Omental fat pad (tissue), 4 donors: ENCODE results near the gene AHSG. TPM values are rescaled to one million over a fixed set of nuclear protein-coding genes. Genes with fewer than 3 reads are reported as not detected.

ENCODE experiments used
- ATAC-seq: fragments of 150-250 bp; one replicate; pipeline ENCODE4 v1.9.1; 2016; ENCODE audit warnings: mild to moderate bottlenecking, moderate library complexity; ENCODE audit not compliant: low FRiP score
- DNase-seq: peaks from one replicate; pipeline ENCODE4 v3.0.0-alpha.2; 2019; ENCODE audit warnings: low spot score
- small RNA-seq: library from RNA; depleted of rRNA; stranded (forward); fragments of <200 nt; gene quantifications from one replicate; pipeline ENCODE3, GENCODE V24; 2016
- total RNA-seq, 4 donors: library from RNA; depleted of rRNA; stranded (reverse); fragments of >200 nt; gene quantifications; one replicate each; pipeline ENCODE4 v1.1.0, GENCODE V29; 2016
- TF ChIP-seq, protein P1 (sequence below), 3 donors: fragments of 450-650 bp; IDR thresholded peaks; one replicate each; pipeline ENCODE4 v1.5.1; 2016 to 2017; ENCODE audit warnings: antibody characterized with exemption in 3 of 3, mild to moderate bottlenecking in 3 of 3, moderate library complexity in 2 of 3

AHSG gene
- total RNA-seq, 4 donors from 2014 or later: not detected

DNA sequence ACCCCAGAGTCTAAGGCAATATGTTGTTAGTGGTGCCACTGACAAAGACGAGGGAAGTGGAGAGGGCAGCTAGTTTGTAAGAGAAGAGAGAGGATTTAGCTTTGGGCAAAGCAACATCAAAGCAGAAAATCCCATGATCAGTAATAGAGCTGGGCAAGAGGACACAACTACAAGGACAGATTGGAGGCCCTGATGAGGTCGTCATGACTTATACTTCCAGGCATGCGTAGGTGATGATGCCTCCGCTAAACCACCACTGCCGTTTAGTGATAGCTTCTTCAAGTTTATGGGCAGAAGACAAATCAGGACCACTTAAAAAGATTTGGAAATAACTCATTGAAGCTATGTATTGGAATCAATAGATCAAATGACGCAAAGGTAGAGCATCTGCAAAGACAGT, 55.6 kb downstream of the AHSG start:
- no peak for ATAC-seq
- TF ChIP-seq, protein P1, sequence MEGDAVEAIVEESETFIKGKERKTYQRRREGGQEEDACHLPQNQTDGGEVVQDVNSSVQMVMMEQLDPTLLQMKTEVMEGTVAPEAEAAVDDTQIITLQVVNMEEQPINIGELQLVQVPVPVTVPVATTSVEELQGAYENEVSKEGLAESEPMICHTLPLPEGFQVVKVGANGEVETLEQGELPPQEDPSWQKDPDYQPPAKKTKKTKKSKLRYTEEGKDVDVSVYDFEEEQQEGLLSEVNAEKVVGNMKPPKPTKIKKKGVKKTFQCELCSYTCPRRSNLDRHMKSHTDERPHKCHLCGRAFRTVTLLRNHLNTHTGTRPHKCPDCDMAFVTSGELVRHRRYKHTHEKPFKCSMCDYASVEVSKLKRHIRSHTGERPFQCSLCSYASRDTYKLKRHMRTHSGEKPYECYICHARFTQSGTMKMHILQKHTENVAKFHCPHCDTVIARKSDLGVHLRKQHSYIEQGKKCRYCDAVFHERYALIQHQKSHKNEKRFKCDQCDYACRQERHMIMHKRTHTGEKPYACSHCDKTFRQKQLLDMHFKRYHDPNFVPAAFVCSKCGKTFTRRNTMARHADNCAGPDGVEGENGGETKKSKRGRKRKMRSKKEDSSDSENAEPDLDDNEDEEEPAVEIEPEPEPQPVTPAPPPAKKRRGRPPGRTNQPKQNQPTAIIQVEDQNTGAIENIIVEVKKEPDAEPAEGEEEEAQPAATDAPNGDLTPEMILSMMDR (IDR thresholded peaks at IDR 0.05): no peak
- no peak for DNase-seq

DNA sequence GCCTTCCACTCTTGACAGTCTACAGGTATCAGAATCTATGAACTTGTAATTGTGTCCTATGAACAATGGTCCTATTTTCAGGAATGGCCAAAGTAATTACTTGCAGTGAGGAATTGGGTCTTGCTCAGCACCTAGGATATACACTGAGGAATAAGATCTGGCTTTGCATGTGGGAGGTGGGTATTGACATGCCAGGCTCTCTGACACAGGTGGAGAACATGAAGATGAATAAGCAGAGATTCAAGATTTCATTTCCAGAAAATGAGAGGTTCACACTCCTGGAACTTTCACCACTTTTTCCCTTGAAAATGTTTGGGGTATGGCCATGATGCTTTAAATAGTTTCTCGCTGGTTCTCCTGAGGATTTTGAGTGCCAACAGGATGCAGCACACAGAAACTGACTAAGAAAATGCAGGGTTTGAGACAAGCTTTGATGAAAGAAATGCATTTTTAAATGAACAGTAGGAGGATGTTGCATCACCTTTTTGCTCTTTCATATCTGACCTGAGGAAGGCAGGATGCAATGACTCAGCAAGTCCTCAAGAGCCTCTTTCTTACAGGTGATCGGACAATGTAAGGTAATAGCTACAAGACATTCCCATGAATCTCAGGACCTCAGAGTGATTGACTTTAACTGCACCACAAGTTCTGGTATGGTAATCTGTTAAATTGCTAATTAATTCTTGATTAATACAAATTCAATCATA, 56.7 kb downstream of the AHSG start:
- DNase-seq (no peak), ATAC-seq (no peak)
- TF ChIP-seq, protein P1 (IDR thresholded peaks at IDR 0.05): no peak

DNA sequence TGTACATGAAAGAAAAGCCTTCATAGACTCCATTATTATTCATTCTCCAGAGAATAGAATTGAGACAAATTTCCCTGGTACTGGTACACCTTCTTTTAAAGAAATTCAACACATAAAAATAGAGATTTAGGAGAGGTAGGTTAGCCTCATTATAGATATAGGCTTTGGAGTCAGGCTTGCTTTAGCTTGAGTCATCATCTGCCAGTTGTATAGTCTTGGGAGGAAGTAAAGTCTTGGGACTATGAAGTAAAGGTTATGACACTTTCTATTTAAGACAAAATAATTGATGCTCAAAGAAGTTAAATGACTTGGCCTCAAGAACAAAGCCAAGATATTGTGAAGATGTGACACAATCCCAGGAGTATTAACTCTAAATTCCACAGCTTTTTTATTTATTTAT, 57.3 kb downstream of the AHSG start:
- no peak for ATAC-seq
- TF ChIP-seq, protein P1 (IDR thresholded peaks at IDR 0.05): no peak
- no peak for DNase-seq

Small RNAs within 50 kb of the gene (small RNA-seq; reads per million reads assigned to genes)
- gene RF00017: not detected

Other genes starting within 250 kb of the AHSG start
- gene CRYGS, start 68.7 kb upstream of the AHSG start, total RNA-seq: 1 to 10 TPM in 3 of 4 donors, under 1 TPM in 1; 0.93 to 6.5 (median 3.4) TPM
- gene TBCCD1, start 45.7 kb upstream of the AHSG start, total RNA-seq: 10 to 100 TPM; 10.0 to 18.9 (median 16.1) TPM
- gene DNAJB11, start 42.3 kb upstream of the AHSG start, total RNA-seq: 10 to 100 TPM; 43.7 to 69.9 (median 47.8) TPM
- not detected for gene FETUB, start 27.3 kb downstream of the AHSG start, total RNA-seq
- gene HRG, start 53.0 kb downstream of the AHSG start, total RNA-seq: not detected
- gene KNG1, start 104.3 kb downstream of the AHSG start, total RNA-seq: under 1 TPM in 1 of 4 donors, not detected in 3; 0.09 TPM
- 100 to 1,000 TPM; 315 to 515 (median 413) TPM for gene EIF4A2, start 170.5 kb downstream of the AHSG start, total RNA-seq
- gene RFC4, start 193.4 kb downstream of the AHSG start, total RNA-seq: 10 to 100 TPM in 2 of 4 donors, 1 to 10 TPM in 2; 6.1 to 10.7 (median 9.4) TPM
- gene ADIPOQ, start 229.7 kb downstream of the AHSG start, total RNA-seq: 1,000 to 10,000 TPM in 3 of 4 donors, 100 to 1,000 TPM in 1; 321 to 1,997 (median 1,475) TPM